Fibroblast of skin of scalp (primary cell): ENCODE results near the gene CDK18.
A peak's percentile ranks its signal among the peaks of the same experiment; 100 is the strongest.
"Not testable (repeated sequence)": the region's sequence is repeated elsewhere in the genome, so short reads cannot be mapped to it uniquely, and the experiment has no call there.

Experiments
- DNase-seq: peaks from one replicate; pipeline ENCODE4 v3.0.0-alpha.2; 2013

The CDK18 gene

GRCh38 chr1:205481218-205481617 lies 23.3 kb upstream of the CDK18 start:
- DNase-seq = no peak

DNA sequence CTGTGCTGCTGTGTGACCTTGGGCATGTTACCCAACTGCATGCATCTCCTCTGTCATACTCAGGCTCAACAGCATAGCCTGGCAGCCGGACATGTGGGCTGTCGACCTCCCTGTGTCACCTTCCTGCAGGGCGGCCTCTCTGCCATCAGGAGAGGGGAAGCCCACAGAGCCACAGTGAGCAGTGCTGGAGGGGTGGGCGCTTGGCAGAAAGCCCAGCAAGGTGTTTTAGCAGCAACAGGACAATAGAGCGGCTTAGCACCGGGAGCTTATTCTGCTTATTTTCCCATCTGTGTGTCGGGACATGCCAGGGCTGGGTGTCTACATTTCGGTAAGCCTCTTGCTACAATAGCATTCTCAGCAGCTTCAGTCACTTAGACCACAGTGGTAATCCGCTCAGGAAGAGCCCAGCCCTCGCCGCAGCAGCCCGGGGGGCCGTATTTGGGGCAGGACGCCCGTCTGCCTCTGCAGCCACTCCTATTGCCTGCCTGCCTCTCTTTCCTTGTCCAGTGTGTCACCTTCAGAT lies 22.8 kb upstream of the CDK18 start:
- DNase-seq = no peak

GRCh38 chr1:205482587-205482986 lies 21.9 kb upstream of the CDK18 start:
- not testable (repeated sequence) for DNase-seq

GRCh38 chr1:205483372-205483771 lies 21.1 kb upstream of the CDK18 start:
- no peak for DNase-seq

DNA sequence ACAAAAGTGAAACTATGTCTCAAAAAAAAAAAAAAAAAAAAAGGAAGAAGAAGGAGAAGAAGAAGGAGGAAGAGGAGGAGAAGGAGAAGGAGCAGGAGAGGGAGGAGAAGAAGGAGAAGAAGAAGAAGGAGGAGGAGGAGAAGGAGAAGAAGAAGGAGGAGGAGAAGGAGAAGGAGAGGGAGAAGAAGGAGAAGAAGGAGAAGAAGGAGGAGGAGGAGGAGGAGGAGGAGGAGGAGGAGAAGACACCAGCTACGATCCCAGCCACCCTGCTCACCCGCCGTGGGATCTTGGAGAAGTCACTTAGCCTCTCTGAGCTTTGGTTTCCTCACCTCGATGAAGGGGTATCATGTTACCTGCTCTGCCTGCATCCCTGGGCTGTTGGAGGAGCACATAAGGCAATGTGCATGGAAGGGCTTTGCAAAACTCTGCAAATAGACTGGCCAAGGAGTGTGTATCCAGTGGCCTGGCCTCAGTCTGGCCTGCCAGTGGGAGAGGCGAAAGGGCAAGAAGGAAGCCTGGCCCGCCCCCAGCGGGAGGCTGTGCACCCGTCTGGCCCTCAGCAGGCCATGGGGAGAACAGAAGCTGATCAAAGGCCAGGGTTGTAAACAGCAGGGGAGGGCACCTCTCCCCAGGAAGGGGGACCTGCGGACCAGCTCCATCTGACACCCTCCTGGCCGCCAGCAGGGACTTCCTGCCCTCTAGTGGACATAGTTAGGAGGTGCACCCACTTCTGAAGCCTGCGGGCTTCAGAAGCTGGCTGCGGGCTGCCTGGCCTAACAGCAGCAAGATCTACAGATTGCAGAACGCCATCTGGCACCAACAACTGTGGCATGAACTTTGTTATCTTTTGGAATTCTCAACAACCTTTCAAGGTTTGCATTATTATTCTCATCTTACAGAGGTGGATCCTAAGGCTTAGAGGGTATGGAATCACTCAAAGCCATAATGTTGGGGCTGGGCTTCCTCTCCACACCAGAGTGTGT lies 19.2 kb upstream of the CDK18 start:
- peak; percentile 60 for DNase-seq

GRCh38 chr1:205486258-205486657 lies 18.2 kb upstream of the CDK18 start:
- DNase-seq = no peak

DNA sequence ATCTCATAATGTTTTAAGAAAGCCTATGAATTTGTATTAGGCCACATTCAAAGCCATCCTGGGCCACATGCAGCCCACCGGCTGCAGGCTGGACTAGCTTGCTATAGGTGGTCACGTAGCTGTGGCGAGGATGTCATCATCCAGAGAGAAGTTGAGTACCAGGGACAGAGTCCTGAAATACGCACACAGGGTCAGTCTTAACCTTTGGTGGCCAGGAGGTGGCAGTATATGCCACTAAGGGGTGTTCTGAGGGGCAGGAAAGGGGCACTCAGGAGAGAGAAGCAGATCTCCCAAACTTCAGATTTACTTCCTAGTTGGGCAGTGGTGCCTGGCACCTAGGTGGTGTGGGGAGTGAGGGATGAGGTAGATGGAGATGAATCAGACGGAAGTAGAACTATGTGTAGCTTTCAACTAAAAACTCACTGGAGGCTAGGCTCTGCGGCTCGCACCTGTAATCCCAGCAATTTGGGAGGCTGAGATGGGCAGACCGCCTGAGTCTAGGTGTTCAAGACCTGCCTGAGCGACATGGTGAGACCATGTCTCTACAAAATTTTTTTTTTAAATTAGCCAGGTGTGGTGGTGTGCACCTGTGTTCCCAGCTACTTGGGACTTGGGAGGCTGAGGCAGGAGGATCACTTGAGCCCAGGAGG lies 16.3 kb upstream of the CDK18 start:
- peak; percentile 61 for DNase-seq

DNA sequence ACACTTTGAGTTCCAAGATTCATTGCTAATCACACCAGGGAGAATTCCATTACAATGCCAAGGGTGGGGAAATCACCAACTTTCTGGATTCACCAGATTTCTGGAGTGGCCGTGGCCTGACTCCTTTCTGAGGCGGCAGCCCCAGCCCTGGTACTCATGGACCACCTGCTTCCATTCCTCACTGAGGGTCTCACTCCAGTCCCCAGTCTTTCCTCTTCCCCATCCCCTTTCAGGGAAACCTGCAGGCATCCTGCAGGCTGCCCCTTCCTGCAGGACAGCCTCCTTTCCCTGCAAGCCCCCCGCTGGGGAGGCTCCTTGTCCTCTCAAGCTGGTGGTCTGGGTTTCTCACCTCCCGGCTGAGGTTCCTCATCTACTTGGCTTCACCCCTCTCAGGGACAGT lies 12.7 kb upstream of the CDK18 start:
- DNase-seq = no peak

GRCh38 chr1:205492201-205492667 lies 12.2 kb upstream of the CDK18 start:
- no peak for DNase-seq

DNA sequence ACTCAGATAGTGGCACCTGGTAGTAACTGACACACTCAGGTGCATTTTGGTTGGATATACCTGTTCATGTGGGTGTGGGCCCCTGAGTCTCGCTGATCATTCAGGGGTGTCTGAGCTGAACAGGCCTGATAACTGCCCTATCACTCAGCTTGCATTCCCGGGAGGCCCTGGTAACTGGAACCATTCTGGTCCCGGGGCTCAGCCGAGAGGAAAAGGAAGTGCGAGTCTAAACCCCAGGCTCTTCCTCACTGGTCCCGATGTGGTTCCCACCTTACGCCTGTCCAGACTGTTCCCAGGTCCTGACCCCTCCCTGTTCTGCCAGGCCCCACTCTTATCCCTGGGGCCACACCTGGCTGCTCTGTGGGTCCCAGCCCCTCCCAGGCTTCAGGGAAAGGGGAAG lies 11.7 kb upstream of the CDK18 start:
- DNase-seq = no peak

DNA sequence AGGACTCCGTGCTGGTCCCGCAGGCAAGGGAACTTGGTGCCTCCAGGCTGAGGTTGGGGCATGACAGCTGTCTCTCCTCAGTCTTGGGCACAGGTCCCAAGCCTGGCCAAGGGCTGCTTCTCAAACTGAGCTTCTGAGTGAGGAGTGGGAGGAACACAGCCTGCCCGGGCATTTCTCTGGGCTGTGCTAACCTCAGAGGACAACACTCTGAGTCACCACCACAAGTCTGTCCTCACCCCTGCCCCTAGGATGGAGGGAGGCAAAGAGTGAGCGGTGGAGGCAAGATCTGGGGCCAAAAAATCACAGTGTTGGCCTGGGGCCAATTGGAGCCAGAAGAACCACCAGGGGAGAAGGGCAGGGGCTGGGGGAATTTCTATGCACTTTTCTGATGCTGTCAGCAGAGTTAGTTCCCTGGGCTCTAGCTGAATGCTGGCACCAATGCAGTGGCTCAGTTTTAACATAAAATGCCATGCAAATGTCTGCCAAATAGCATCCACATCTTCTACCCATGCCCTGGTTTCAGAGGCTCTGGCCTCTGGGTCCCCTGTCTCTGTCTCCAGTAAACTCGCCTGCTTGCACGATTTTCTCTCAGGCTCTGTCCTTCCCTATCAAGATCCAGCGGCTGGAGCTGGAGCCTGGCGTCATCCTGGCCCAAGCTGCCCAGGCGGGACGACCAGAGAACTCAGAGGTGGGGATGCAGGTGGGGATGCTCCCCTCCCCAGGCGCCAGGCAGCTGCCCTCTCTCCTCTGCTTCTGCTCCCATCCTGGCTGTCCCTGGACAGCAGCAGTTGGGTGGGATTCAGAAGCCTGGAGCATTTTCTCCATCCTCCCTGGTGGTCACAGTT lies 11.0 kb upstream of the CDK18 start:
- peak; percentile 67 for DNase-seq

GRCh38 chr1:205494115-205494514 lies 10.4 kb upstream of the CDK18 start:
- DNase-seq = no peak

- DNase-seq = no peak
Observed at GRCh38 chr1:205495237-205495823, 9.1 kb upstream of the CDK18 start.

GRCh38 chr1:205496661-205497060 lies 7.8 kb upstream of the CDK18 start:
- DNase-seq = no peak

- no peak for DNase-seq
Observed at GRCh38 chr1:205497351-205497750, 7.1 kb upstream of the CDK18 start.

GRCh38 chr1:205499789-205500188 lies 4.7 kb upstream of the CDK18 start:
- DNase-seq = no peak

GRCh38 chr1:205500240-205501233 lies 3.9 kb upstream of the CDK18 start:
- no peak for DNase-seq

- DNase-seq = no peak
Observed at GRCh38 chr1:205502111-205502810, 2.2 kb upstream of the CDK18 start.

- no peak for DNase-seq
Observed at GRCh38 chr1:205502992-205503391, 1.5 kb upstream of the CDK18 start.

DNA sequence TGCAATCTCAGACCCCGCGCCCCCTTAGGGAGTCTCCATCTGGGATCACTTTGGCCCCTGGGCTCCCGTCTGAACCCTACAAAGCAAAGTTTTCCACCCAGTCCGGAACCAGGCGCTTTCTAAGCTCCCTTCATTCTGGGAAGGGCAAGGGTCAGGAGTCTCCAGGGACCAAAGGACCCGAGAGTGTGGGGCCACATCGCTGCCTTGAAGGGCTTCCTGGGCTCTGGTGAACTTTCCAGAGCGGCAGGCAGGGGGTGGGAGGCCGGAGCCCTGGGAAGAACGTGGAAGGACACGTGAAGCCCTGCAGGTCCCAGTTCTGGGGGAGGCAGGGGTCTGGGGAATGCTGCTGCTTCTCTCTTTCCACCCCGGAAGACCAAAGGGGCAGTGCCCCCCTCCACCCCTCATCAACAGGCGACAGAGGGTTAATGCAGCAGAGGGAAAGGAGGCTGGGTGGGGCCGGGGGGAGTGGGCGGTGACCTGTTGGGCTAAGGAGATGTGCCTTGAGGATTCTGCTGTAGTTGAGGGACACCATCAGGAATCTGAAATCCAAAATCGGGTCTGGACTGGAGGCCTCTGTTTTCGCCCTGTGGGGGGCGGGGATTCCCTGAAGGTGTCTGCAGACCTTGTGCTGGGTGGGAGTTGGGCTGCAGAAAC lies 734 bp downstream of the CDK18 start:
- no peak for DNase-seq
